ENCODE results near the gene RAP1A. TPM values are rescaled to one million over a fixed set of nuclear protein-coding genes. Genes with fewer than 3 reads are reported as not detected.

Gene RAP1A
- total RNA-seq, 2 experiments from 2014 or later = 128 to 130 TPM

DNA sequence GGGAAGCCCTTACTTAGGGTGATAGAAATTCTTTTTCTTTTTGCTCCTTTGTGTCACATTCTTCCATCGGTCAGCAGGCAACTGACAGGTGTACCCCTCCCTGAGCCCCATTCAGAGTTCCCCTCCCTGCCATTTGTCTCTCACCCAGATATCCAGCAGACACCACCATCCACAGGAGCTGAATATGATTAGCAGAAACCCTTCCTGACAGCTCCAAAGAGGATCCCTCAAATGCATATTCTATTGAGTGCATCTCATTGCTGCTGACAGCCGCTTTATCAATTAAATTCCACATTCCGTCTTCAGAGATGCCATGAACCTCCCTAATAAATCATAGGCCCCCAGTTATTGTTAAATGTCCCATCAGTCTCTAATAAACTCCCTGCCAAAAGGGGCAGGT lies 130.0 kb downstream of the RAP1A start:
- Mint-ChIP-seq H3K4me1 (peaks cover 21% of the 10 kb centered on the region), H3K36me3 (ENCODE audit: low read depth) (no peaks in the 10 kb centered on the region), H3K27ac (no peak overlapping the region), H3K27me3 (peaks cover 4% of the 10 kb centered on the region), H3K4me3 (no peak overlapping the region), H3K9me3 (peaks cover 2% of the 10 kb centered on the region)
- no peak for DNase-seq
- CTCF ChIA-PET = interaction anchor here (1.1 to 1.7 kb wide), 4 partner anchors 10 to 285 kb away, joined by 3 to 4 read pairs (median 4); partner anchors contain the start of gene INKA2
- POLR2A ChIA-PET = no interaction called here

DNA sequence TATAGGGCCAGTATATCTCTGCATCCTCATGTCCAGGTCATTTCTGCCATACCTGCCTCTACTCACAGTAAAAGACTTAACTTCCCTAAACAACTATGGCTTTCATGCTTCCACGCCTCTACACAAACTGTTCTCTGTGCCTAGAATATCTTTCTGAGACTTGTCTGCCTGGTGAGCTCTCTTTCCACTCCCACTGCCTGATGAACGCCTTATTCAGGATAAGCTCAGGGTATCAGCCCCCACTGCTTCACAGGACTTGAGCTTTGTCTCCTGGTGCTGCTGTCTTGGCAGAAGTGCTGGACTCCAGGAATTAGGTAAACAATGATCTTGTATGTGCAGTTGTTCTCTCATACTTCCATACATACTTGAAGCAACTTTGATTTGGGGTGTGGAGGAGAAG lies 131.3 kb downstream of the RAP1A start:
- Mint-ChIP-seq H3K27me3 (no peaks in the 10 kb centered on the region), H3K4me3 (no peak overlapping the region), H3K27ac (no peak overlapping the region), H3K9me3 (peaks cover 2% of the 10 kb centered on the region), H3K36me3 (ENCODE audit: low read depth) (no peaks in the 10 kb centered on the region), H3K4me1 (peaks cover 28% of the 10 kb centered on the region)
- ChIA-PET POLR2A (no interaction called here), CTCF (interaction anchor here (1.1 to 2.9 kb wide), 7 partner anchors 10 to 269 kb away, joined by 3 to 11 read pairs (median 4); partner anchors contain the start of gene INKA2)
- DNase-seq = no peak

DNA sequence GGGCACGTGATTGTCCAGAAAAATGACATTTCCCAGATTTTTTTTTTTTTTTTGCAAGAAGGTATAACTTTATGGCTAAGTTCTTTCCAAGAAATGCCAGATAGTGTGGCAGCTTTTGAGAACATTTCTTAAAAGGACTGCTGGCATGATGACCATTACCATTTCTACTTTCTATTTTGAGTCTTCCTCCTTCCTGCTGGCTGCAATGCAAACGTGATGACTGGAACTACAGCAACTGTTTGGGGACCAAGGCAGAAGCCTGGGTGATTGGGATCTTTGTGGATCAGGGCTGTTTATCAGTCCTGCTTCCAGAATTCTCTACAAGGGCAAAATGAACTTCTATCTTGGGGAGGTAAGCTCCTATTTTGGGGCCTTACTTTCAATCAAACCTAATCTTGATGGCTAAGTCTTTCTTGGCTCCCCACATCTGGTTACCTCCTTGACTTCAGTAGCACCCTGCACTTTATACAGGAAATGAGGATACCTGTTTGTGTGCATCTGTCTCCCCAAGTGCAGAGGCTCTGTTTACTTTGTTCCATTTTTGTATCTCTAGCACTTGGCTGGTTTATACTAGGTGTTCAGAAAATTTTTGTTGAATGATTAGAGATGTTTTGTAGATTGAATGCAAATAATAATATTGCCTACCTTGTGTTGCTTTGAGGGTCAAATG lies 132.5 kb downstream of the RAP1A start:
- Mint-ChIP-seq H3K27me3 (no peaks in the 10 kb centered on the region), H3K9me3 (peaks cover 2% of the 10 kb centered on the region), H3K4me3 (no peak overlapping the region), H3K27ac (no peak overlapping the region), H3K36me3 (ENCODE audit: low read depth) (no peaks in the 10 kb centered on the region), H3K4me1 (peaks cover 32% of the 10 kb centered on the region)
- ChIA-PET CTCF (interaction anchor here (0.5 to 2.9 kb wide), 5 partner anchors 12 to 244 kb away, joined by 3 to 11 read pairs (median 5); partner anchors contain the start of gene INKA2), POLR2A (no interaction called here)
- no peak for DNase-seq

DNA sequence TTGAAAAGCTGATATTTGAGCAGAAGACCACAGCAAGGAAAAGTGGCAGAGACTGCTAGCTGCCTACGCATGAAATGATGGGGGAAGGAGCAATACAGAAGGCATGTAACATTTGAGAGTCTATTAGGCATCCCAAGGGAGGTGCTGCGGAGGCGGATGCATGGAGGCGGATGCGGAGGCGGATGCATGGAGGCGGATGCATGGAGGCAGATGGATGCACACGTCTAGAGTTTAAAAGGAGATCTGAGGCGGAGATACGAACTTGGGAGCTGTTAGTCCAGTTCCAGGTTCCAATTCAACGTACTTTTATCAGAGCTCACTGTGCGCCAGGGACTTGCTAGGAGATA lies 135.4 kb downstream of the RAP1A start:
- DNase-seq = peak; percentile 41
- ChIA-PET POLR2A (interaction anchor here (0.6 kb wide), 1 partner anchor 121 kb away, joined by 3 read pairs; no protein-coding TSS in a partner anchor), CTCF (interaction anchor here (0.6 to 2.5 kb wide), 17 partner anchors 8 to 608 kb away, joined by 3 to 12 read pairs (median 4); no protein-coding TSS in a partner anchor)
- no peaks in the 10 kb centered on the region for H3K27me3 Mint-ChIP-seq
- H3K9me3 Mint-ChIP-seq = no peaks in the 10 kb centered on the region
- peaks cover 46% of the 10 kb centered on the region for H3K4me1 Mint-ChIP-seq
- H3K27ac Mint-ChIP-seq = peak overlapping the region; percentile 96
- peaks cover 16% of the 10 kb centered on the region for H3K36me3 Mint-ChIP-seq (ENCODE audit: low read depth)
- H3K4me3 Mint-ChIP-seq = peak overlapping the region; percentile 86

DNA sequence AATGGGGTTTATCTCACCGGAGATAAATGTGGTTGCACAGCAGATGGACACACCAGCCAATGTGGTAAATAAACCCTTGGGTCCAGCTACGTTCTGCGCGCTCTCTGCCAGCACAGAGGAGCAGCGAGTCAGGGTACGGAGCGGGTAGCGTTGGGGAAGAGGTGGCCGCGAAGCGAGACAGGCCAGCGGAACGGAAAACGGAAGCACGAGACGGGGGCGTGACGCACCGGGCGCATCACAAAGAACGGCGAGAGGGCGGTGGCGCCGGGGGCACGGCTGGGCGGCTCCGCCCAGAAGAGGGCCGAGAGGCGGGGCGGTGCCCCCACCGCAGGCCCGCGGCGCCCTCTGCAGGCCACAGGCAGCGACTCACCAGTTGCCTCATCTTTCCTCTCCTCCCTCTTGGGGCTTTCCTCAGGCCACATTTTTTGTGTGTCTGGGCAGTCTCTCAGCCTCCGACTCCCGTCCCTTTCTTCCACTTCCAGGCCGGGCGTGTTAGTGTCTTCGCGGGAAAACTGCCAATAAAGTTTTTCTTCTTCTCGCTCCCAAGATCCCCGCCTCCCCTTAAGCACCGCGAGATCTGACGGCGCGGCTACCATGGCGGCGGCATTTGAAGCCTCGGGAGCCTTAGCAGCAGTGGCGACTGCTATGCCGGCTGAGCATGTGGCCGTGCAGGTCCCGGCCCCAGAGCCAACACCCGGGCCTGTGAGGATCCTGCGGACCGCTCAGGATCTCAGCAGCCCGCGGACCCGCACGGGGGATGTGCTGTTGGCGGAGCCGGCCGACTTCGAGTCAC lies 135.9 kb downstream of the RAP1A start, which contains the start of gene DDX20:
Gene DDX20, plus strand, starts transcription at position 571 of the 793 bp plus-strand sequence. Its CDS starts 24 bp downstream, at position 595.
- no peaks in the 10 kb centered on the region for H3K27me3 Mint-ChIP-seq
- DNase-seq = peak; percentile 93
- CTCF ChIA-PET = interaction anchor here (0.6 to 2.5 kb wide), 17 partner anchors 8 to 609 kb away, joined by 3 to 12 read pairs (median 4); no protein-coding TSS in a partner anchor
- H3K36me3 Mint-ChIP-seq (ENCODE audit: low read depth) = peaks cover 19% of the 10 kb centered on the region
- peaks cover 49% of the 10 kb centered on the region for H3K4me1 Mint-ChIP-seq
- POLR2A ChIA-PET = interaction anchor here (0.6 kb wide), 1 partner anchor 122 kb away, joined by 3 read pairs; no protein-coding TSS in a partner anchor
- no peaks in the 10 kb centered on the region for H3K9me3 Mint-ChIP-seq
- H3K27ac Mint-ChIP-seq = peak within 1 kb of the TSS; percentile 96
- peak within 1 kb of the TSS; percentile 86 for H3K4me3 Mint-ChIP-seq

DNA sequence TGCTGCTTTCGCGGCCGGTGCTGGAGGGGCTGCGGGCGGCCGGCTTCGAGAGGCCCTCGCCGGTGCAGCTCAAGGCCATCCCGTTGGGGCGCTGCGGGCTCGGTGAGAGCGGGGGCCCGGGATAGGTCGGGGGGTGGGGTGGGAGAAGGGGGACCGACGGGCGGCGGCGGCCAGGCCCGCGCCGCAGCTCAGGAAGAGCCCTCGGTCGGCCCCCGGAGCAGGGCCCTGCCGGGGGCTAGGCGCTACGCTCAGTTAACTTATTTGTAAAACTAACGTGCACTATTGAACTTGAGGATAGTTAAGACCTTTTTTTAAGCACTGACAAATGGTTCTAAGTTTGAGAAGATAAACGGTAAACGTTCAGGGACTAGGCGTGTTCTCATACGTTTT lies 136.5 kb downstream of the RAP1A start:
- H3K4me3 Mint-ChIP-seq = peak overlapping the region; percentile 86
- H3K4me1 Mint-ChIP-seq = peaks cover 54% of the 10 kb centered on the region
- DNase-seq = no peak
- H3K9me3 Mint-ChIP-seq = no peaks in the 10 kb centered on the region
- H3K27ac Mint-ChIP-seq = peak overlapping the region; percentile 96
- no peaks in the 10 kb centered on the region for H3K27me3 Mint-ChIP-seq
- H3K36me3 Mint-ChIP-seq (ENCODE audit: low read depth) = peaks cover 25% of the 10 kb centered on the region
- ChIA-PET CTCF (interaction anchor here (0.8 to 2.5 kb wide), 6 partner anchors 9 to 533 kb away, joined by 3 to 12 read pairs (median 4); no protein-coding TSS in a partner anchor), POLR2A (no interaction called here)

DNA sequence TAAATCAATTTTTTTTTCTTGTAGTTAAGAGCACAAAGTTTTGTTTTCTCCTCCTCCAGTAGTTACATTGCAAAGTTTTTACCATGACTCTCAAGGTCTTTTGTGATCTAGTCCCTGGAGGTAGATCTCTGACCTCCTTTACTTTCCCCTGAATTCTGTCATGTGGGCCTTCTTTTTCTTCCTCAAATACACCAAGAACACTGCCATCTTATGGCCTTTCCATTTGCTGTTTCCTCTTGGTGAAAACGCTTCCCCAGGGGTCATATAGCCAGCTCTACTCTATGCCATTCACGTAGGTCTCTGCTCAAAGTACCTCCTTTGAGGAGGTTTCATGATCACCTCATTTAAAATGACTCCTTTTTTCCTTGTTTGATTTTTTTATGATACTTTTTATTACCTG lies 138.8 kb downstream of the RAP1A start:
- POLR2A ChIA-PET = interaction anchor here (0.7 kb wide), 1 partner anchor 55 kb away, joined by 3 read pairs; no protein-coding TSS in a partner anchor
- no peak overlapping the region for H3K4me3 Mint-ChIP-seq
- CTCF ChIA-PET = interaction anchor here (0.7 kb wide), 1 partner anchor 92 kb away, joined by 3 read pairs; no protein-coding TSS in a partner anchor

DNA sequence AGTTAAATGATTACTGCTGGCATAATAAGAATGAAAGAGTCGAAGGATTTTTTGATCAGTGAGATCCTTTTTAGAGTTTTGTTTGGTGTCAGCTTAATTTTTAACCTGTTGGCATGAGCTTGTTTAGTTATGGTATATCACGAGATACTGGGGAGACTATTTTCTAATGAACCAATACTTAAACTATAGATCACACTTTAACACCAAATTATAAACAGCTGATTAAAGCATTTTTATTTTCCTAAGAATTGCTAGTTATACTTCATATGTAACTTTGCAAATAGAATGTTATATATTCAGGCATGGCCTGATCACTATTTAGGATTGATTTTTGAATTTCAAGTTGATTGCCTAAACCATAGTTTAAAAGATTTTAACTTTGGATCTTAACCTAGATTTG lies 142.1 kb downstream of the RAP1A start:
- Mint-ChIP-seq H3K4me1 (peaks cover 31% of the 10 kb centered on the region), H3K9me3 (no peaks in the 10 kb centered on the region), H3K36me3 (ENCODE audit: low read depth) (peaks cover 62% of the 10 kb centered on the region), H3K27me3 (no peaks in the 10 kb centered on the region), H3K4me3 (no peak overlapping the region), H3K27ac (no peak overlapping the region)
- DNase-seq = no peak
- CTCF ChIA-PET = no interaction called here
- POLR2A ChIA-PET = no interaction called here

More for the DNA sequence above, 138.8 kb downstream of the RAP1A start:
- Mint-ChIP-seq H3K9me3 (no peaks in the 10 kb centered on the region), H3K36me3 (ENCODE audit: low read depth) (peaks cover 39% of the 10 kb centered on the region), H3K27ac (peak overlapping the region; percentile 71), H3K27me3 (no peaks in the 10 kb centered on the region), H3K4me1 (peaks cover 49% of the 10 kb centered on the region)
- DNase-seq = no peak

DNA sequence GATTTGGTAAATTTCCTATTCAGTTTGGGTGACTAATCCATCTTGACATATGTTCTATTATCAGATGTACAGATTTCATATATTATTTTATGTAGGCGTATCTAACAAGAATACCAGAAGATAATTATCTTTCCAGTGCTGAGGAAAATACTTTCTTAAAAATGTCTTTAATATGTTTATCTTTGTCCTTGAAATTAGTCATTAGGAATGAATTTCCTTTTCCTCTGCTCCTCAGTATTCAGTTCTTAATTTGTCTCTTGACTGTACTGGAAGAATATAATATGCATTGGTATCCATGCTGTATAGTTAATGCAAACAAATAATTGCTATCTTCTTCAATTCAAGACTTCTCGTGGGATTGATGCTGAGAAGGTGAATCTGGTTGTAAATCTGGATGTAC lies 142.7 kb downstream of the RAP1A start:
- no peaks in the 10 kb centered on the region for H3K27me3 Mint-ChIP-seq
- H3K36me3 Mint-ChIP-seq (ENCODE audit: low read depth) = peaks cover 63% of the 10 kb centered on the region
- CTCF ChIA-PET = no interaction called here
- peaks cover 25% of the 10 kb centered on the region for H3K4me1 Mint-ChIP-seq
- H3K4me3 Mint-ChIP-seq = no peak overlapping the region
- POLR2A ChIA-PET = no interaction called here
- H3K9me3 Mint-ChIP-seq = no peaks in the 10 kb centered on the region
- no peak for DNase-seq
- H3K27ac Mint-ChIP-seq = no peak overlapping the region

Other genes with a start within 250 kb of the RAP1A start
- gene OVGP1, start 192.1 kb upstream of the RAP1A start, total RNA-seq = 1 to 10 TPM; 1.6 to 1.7 TPM
- 10 to 100 TPM; 46.1 to 48.6 TPM for gene WDR77, start 170.5 kb upstream of the RAP1A start, total RNA-seq
- 100 to 1,000 TPM; 321 to 348 TPM for gene ATP5PB, start 170.3 kb upstream of the RAP1A start, total RNA-seq
- 10 to 100 TPM; 34.5 to 49.8 TPM for gene C1orf162, start 145.8 kb upstream of the RAP1A start, total RNA-seq
- gene ADORA3, start 116.2 kb upstream of the RAP1A start, total RNA-seq = under 1 TPM; 0.15 TPM
- not detected for gene TMIGD3, start 116.2 kb upstream of the RAP1A start, total RNA-seq
- 1 to 10 TPM; 2.4 to 4.2 TPM for gene INKA2, start 119.6 kb downstream of the RAP1A start, total RNA-seq
- 10 to 100 TPM; 14.4 to 18.9 TPM for gene DDX20, start 136.1 kb downstream of the RAP1A start, total RNA-seq